GM18951 (cell line): ENCODE measurements around the gene ALAS2.
"Not testable (repeated sequence)": the region's sequence is repeated elsewhere in the genome, so short reads cannot be mapped to it uniquely, and the experiment has no call there.

ENCODE experiments used
- POLR2A ChIP-seq: IDR thresholded peaks from 4 replicates; pipeline ENCODE4 v1.6.1; 2011; ENCODE audit warnings: mild to moderate bottlenecking; ENCODE audit not compliant: insufficient read length, insufficient read depth; ENCODE audit errors: extremely low read depth
- in situ Hi-C: fragments of 300-500 bp; cut with MboI; formaldehyde crosslinking; loops from one replicate; pipeline ENCODE4 v1.12.0; 2022; ENCODE audit warnings: low sequenced_read_pairs, mixed read lengths, inconsistent platforms; ENCODE audit not compliant: unreplicated experiment

The ALAS2 gene

GRCh38 chrX:54994099-54994498 is 36.7 kb downstream of the ALAS2 start, which contains the start of gene PFKFB1:
Gene PFKFB1 (minus strand): TSS chrX:54994188. CDS start chrX:54994007, 181 bp downstream.
- no peak for TF ChIP-seq POLR2A
- in situ Hi-C loops, result no loop called here

GRCh38 chrX:54992911-54993622 is 37.7 kb downstream of the ALAS2 start:
- in situ Hi-C loops, result no loop called here
- no peak for TF ChIP-seq POLR2A

GRCh38 chrX:54991706-54992105 is 39.1 kb downstream of the ALAS2 start:
- in situ Hi-C loops, result no loop called here
- TF ChIP-seq POLR2A, result no peak

GRCh38 chrX:54983306-54983705 is 47.5 kb downstream of the ALAS2 start:
- in situ Hi-C loops, result not testable (repeated sequence)

- in situ Hi-C loops, result no loop called here
- TF ChIP-seq POLR2A, result no peak
Observed at GRCh38 chrX:54980334-54980733, 50.4 kb downstream of the ALAS2 start.

GRCh38 chrX:54979432-54979831 is 51.3 kb downstream of the ALAS2 start:
- in situ Hi-C loops, result no loop called here
- no peak for TF ChIP-seq POLR2A

- in situ Hi-C loops, result no loop called here
- no peak for TF ChIP-seq POLR2A
Observed at GRCh38 chrX:54978448-54978847, 52.3 kb downstream of the ALAS2 start.

GRCh38 chrX:54977387-54977786 is 53.4 kb downstream of the ALAS2 start:
- in situ Hi-C loops, result no loop called here
- TF ChIP-seq POLR2A, result no peak

GRCh38 chrX:54964766-54965497 is 65.8 kb downstream of the ALAS2 start:
- TF ChIP-seq POLR2A, result no peak
- in situ Hi-C loops, result no loop called here

- in situ Hi-C loops, result no loop called here
- TF ChIP-seq POLR2A, result no peak
Observed at GRCh38 chrX:54961750-54962149, 69.0 kb downstream of the ALAS2 start.
